ENCODE results near the gene TRIM29. TPM values are rescaled to one million over a fixed set of nuclear protein-coding genes. Genes with fewer than 3 reads are reported as not detected.
A peak's percentile ranks its signal among the peaks of the same experiment; 100 is the strongest.

Gene TRIM29
- total and polyA plus RNA-seq, 9 donors, result 0.11 to 5.9 (median 1.4) TPM; not detected in 1

GRCh38 chr11:120172054-120172911 lies 34.4 kb upstream of the TRIM29 start:
- no peaks in the 10 kb centered on the region for H3K36me3 ChIP-seq
- H3K27ac ChIP-seq, result no peak overlapping the region
- TF ChIP-seq, protein P1, sequence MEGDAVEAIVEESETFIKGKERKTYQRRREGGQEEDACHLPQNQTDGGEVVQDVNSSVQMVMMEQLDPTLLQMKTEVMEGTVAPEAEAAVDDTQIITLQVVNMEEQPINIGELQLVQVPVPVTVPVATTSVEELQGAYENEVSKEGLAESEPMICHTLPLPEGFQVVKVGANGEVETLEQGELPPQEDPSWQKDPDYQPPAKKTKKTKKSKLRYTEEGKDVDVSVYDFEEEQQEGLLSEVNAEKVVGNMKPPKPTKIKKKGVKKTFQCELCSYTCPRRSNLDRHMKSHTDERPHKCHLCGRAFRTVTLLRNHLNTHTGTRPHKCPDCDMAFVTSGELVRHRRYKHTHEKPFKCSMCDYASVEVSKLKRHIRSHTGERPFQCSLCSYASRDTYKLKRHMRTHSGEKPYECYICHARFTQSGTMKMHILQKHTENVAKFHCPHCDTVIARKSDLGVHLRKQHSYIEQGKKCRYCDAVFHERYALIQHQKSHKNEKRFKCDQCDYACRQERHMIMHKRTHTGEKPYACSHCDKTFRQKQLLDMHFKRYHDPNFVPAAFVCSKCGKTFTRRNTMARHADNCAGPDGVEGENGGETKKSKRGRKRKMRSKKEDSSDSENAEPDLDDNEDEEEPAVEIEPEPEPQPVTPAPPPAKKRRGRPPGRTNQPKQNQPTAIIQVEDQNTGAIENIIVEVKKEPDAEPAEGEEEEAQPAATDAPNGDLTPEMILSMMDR (IDR thresholded peaks at IDR 0.05), result peak; percentile 82 to 91 (median 86)
- TF ChIP-seq POLR2A (IDR thresholded peaks at IDR 0.05), result no peak
- DNase-seq, result peak; percentile 71 to 82 (median 79)
- intact Hi-C loops (cut with DNase I), result loop anchor here (2.0 to 5.0 kb wide), 5 partner anchors 55 to 130 kb away; no protein-coding TSS in a partner anchor
- no peak overlapping the region for H3K4me3 ChIP-seq
- WGBS, 3 donors, result 26 to 33% (median 33%) methylated on average over 24 of the region's 24 CpGs
- no peaks in the 10 kb centered on the region for H3K9me3 ChIP-seq
- H3K4me1 ChIP-seq (ENCODE audit: insufficient read depth), result no peaks in the 10 kb centered on the region
- no peaks in the 10 kb centered on the region for H3K27me3 ChIP-seq

- TF ChIP-seq EP300 (IDR thresholded peaks at IDR 0.05) (no peak), POLR2A (IDR thresholded peaks at IDR 0.05) (no peak)
- TF ChIP-seq, protein P1 (IDR thresholded peaks at IDR 0.05), result no peak
- no peaks in the 10 kb centered on the region for H3K36me3 ChIP-seq
- H3K4me1 ChIP-seq (ENCODE audit: insufficient read depth), result no peaks in the 10 kb centered on the region
- WGBS, 3 donors, result 78 to 85% (median 80%) methylated on average over 12 of the region's 12 CpGs
- intact Hi-C loops (cut with DNase I), result loop anchor here in 2 of 4 donors (5.0 kb wide), 3 partner anchors 56 to 132 kb away; no protein-coding TSS in a partner anchor
- H3K9me3 ChIP-seq, result no peaks in the 10 kb centered on the region
- H3K27me3 ChIP-seq, result no peaks in the 10 kb centered on the region
- H3K4me3 ChIP-seq, result no peak overlapping the region
- H3K27ac ChIP-seq, result no peak overlapping the region
- DNase-seq, result no peak
Measured at GRCh38 chr11:120170741-120171261, 32.9 kb upstream of the TRIM29 start.

- Histone ChIP-seq H3K27ac (no peak overlapping the region), H3K27me3 (no peaks in the 10 kb centered on the region), H3K4me3 (no peak overlapping the region), H3K4me1 (ENCODE audit: insufficient read depth) (no peaks in the 10 kb centered on the region), H3K9me3 (no peaks in the 10 kb centered on the region), H3K36me3 (no peaks in the 10 kb centered on the region)
- WGBS, 3 donors, result 46 to 73% (median 49%) methylated on average over 27 of the region's 27 CpGs
- intact Hi-C loops (cut with DNase I), result loop anchor here in 2 of 4 donors (5.0 kb wide), 3 partner anchors 57 to 132 kb away; no protein-coding TSS in a partner anchor
- peak in 2 of 5 donors; percentile 15 to 40 for DNase-seq
- no peak for TF ChIP-seq EP300 (IDR thresholded peaks at IDR 0.05)
- no peak for TF ChIP-seq POLR2A (IDR thresholded peaks at IDR 0.05)
Measured at GRCh38 chr11:120169981-120170698, 32.2 kb upstream of the TRIM29 start.

DNA sequence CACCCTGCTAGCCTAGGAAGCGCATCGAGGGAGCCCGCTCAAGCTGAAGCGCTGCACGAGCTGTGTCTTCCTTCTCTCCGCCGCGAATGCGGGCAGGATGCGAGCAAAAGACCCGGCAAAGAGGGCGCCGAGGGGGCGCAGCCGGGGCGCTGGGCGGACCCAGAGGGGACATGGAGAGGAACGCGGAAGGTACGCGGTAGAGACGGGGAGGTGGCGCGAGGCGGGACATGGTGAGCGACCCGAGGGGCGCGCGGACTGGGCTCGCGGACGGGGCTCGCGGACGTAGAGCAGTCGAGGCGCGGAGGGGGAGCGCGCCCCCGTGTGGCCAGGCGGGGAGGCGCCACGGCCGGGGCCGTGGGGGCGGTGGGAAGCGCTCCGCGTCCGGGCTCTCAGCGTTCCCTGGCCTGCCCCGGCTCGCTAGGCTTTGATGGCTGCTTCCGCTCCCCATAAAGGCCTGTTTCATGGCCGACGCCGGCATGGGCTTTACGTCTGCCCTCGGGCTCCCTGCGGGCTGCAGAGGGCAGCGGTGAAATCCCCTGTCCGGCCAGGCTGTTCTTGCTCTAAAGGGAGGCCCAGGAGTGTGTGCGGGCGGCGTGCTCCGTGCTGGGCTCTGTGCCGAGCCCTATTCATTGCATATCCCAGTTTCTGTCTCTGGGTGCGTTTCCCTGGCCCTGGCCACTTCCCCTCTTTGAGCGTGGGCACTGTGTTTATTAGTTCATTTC lies 31.2 kb upstream of the TRIM29 start:
- Histone ChIP-seq H3K27ac (no peak overlapping the region), H3K27me3 (no peaks in the 10 kb centered on the region)
- intact Hi-C loops (cut with DNase I), result no loop called here

More for the DNA sequence above, 31.2 kb upstream of the TRIM29 start:
- 1% methylated on average over 50 to 71 of the region's 71 CpGs for WGBS, 3 donors
- no peaks in the 10 kb centered on the region for H3K4me1 ChIP-seq (ENCODE audit: insufficient read depth)
- TF ChIP-seq EP300 (IDR thresholded peaks at IDR 0.05) (no peak), POLR2A (IDR thresholded peaks at IDR 0.05) (no peak)
- TF ChIP-seq, protein P1 (IDR thresholded peaks at IDR 0.05), result peak; percentile 81 to 95 (median 93)
- H3K9me3 ChIP-seq, result no peaks in the 10 kb centered on the region
- H3K4me3 ChIP-seq, result peak overlapping the region; percentile 45
- no peaks in the 10 kb centered on the region for H3K36me3 ChIP-seq
- peak; percentile 58 to 87 (median 74) for DNase-seq

Measured in ovary (tissue), 9 donors.